Astrocyte of the spinal cord (primary cell): ENCODE data around the gene DNAJC5G.

Source experiments
- DNase-seq: peaks from one replicate; pipeline ENCODE4 v3.0.0; 2011; ENCODE audit warnings: low read depth, low spot score
- H3K4me3 ChIP-seq: 2 replicates; pipeline ENCODE4 v1.5.1; 2011; ENCODE audit warnings: low read depth, mild to moderate bottlenecking, low read length, moderate library complexity
- CTCF ChIP-seq: IDR thresholded peaks from 2 replicates; pipeline ENCODE4 v1.5.1; 2012; ENCODE audit warnings: low read depth, mild to moderate bottlenecking, low read length, inconsistent platforms
- in situ Hi-C: cut with HindIII; loops from 2 replicates; pipeline ENCODE4 v1.10.0; 2017; ENCODE audit warnings: low sequenced_read_pairs

Gene DNAJC5G

GRCh38 chr2:27285481-27285880 lies 10.2 kb downstream of the DNAJC5G start:
- no peak overlapping the region for H3K4me3 ChIP-seq
- in situ Hi-C loops: no loop called here
- no peak for DNase-seq
- TF ChIP-seq CTCF: no peak

GRCh38 chr2:27288610-27289009 lies 13.4 kb downstream of the DNAJC5G start:
- DNase-seq: no peak
- TF ChIP-seq CTCF: no peak
- no peak overlapping the region for H3K4me3 ChIP-seq
- in situ Hi-C loops: no loop called here

GRCh38 chr2:27290549-27290948 lies 15.3 kb downstream of the DNAJC5G start:
- in situ Hi-C loops: no loop called here
- no peak for DNase-seq
- TF ChIP-seq CTCF: no peak
- H3K4me3 ChIP-seq: no peak overlapping the region

- in situ Hi-C loops: no loop called here
- H3K4me3 ChIP-seq: no peak overlapping the region
- no peak for DNase-seq
- TF ChIP-seq CTCF: no peak
These were observed 16.6 kb downstream of the DNAJC5G start for GRCh38 chr2:27291865-27292264.

GRCh38 chr2:27294928-27295327 lies 19.7 kb downstream of the DNAJC5G start:
- TF ChIP-seq CTCF: no peak
- DNase-seq: no peak
- no peak overlapping the region for H3K4me3 ChIP-seq
- in situ Hi-C loops: no loop called here

GRCh38 chr2:27296481-27296880 lies 21.2 kb downstream of the DNAJC5G start:
- no peak overlapping the region for H3K4me3 ChIP-seq
- in situ Hi-C loops: no loop called here
- no peak for TF ChIP-seq CTCF
- DNase-seq: no peak

- in situ Hi-C loops: no loop called here
- no peak for TF ChIP-seq CTCF
- no peak overlapping the region for H3K4me3 ChIP-seq
- no peak for DNase-seq
These were observed 22.0 kb downstream of the DNAJC5G start for GRCh38 chr2:27297195-27297594.
